H1 (cell line): Measurements from ENCODE around the gene NEUROD1. TPM values are rescaled to one million over a fixed set of nuclear protein-coding genes. Genes with fewer than 3 reads are reported as not detected.

ENCODE experiments used
- EGR1 ChIP-seq: IDR thresholded peaks from 2 replicates; pipeline ENCODE4 v1.6.1; 2011; ENCODE audit warnings: low read depth, low read length, borderline replicate concordance
- MAFK ChIP-seq: IDR thresholded peaks from 2 replicates; pipeline ENCODE4 v1.6.1; 2012; ENCODE audit warnings: low read depth, mild to moderate bottlenecking, improper control_type of control experiment, low read length
- SIRT6 ChIP-seq: IDR thresholded peaks from one replicate; pipeline ENCODE4 v1.7.1; 2012; ENCODE audit warnings: low read length, inconsistent platforms
- polyA plus RNA-seq, 7 experiments: library from polyadenylated mRNA; depleted of rRNA in 3 of 7; stranded (reverse) in 5 of 7; unstranded in 2 of 7; fragments of >200 nt in 5 of 7; fragments of 200-250 nt in 2 of 7; gene quantifications; 1 replicate in 5 of 7; 2 replicates in 1 of 7; 4 replicates in 1 of 7; pipeline versions ENCODE4 v1.2.1 to v1.2.3, GENCODE V29; 2011 to 2013; ENCODE audit warnings: missing spikeins in 2 of 7, mixed read lengths in 2 of 7
- total RNA-seq: library from RNA; stranded (reverse); fragmentation: NEBNext Ultra II Directional; extraction: Animal tissue kit (Norgen Biotek cat#: 25700); gene quantifications from 2 replicates; pipeline ENCODE4 v1.2.1, GENCODE V29; 2021
- TF ChIP-seq, protein P1 (sequence below), 3 experiments: IDR thresholded peaks; 1 replicate in 2 of 3; 2 replicates in 1 of 3; pipeline versions ENCODE4 v1.5.1 to v1.6.1; 2011; ENCODE audit warnings: low read length in 3 of 3, mild to moderate bottlenecking in 3 of 3, inconsistent platforms in 2 of 3, low read depth in 1 of 3, moderate library complexity in 1 of 3; ENCODE audit not compliant: insufficient read depth in 1 of 3; ENCODE audit errors: control extremely low read depth in 1 of 3

The NEUROD1 gene
- total and polyA plus RNA-seq, 2 of the 8 experiments (the other 6 are each of a cell fraction or from before 2014, with no cell fraction given): 0.08 TPM; not detected in 1

DNA sequence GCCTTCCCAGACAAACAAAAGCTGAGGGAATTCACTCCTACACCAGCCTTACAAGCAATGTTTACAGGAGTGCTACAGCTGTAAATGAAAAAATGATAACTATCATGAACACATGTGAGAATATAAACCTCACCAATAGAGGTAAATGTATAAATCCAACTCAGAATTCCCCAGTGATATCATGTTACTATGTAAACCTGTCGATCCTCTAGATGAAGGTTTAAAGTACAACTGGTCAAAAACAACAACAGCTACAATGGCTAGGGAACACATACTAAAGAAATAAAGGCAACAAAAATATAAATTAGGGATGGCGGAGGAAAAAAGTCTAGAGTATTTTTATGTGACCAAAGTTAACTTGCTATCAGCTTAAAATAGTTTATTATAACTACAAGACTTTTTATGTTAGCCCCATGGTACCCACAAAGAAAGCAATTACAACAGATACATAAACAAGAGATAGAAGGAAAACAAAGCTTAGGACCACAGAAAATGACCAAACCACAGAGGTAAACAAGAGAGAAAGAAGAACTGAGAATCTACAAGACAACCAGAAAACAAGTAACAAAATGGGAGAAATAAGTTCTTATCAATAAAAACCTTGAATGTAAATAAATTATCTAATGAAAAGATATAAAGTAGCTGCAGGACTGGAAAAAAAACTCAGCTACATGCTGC is 31.7 kb downstream of the NEUROD1 start (continued):
- no peak for TF ChIP-seq SIRT6
- no peak for TF ChIP-seq MAFK
- TF ChIP-seq EGR1: no peak
- TF ChIP-seq, protein P1, sequence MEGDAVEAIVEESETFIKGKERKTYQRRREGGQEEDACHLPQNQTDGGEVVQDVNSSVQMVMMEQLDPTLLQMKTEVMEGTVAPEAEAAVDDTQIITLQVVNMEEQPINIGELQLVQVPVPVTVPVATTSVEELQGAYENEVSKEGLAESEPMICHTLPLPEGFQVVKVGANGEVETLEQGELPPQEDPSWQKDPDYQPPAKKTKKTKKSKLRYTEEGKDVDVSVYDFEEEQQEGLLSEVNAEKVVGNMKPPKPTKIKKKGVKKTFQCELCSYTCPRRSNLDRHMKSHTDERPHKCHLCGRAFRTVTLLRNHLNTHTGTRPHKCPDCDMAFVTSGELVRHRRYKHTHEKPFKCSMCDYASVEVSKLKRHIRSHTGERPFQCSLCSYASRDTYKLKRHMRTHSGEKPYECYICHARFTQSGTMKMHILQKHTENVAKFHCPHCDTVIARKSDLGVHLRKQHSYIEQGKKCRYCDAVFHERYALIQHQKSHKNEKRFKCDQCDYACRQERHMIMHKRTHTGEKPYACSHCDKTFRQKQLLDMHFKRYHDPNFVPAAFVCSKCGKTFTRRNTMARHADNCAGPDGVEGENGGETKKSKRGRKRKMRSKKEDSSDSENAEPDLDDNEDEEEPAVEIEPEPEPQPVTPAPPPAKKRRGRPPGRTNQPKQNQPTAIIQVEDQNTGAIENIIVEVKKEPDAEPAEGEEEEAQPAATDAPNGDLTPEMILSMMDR (IDR thresholded peaks at IDR 0.05; ENCODE audit: control extremely low read depth in 1 of 3, insufficient read depth in 1 of 3, low read depth in 1 of 3, low read length in 3 of 3): no peak
